Adrenal gland (tissue), 5 donors: ENCODE results near the gene MACROD2.

Source experiments
- CTCF ChIP-seq, 6 experiments: fragments of 450-650 bp in 4 of 6; fragments of 200-600 bp in 2 of 6; sonication (generic) in 1 of 6; IDR thresholded peaks; 1 replicate in 5 of 6; 2 replicates in 1 of 6; pipeline versions ENCODE4 v1.5.1 to v1.8.0; 2016 to 2021; ENCODE audit warnings: antibody characterized with exemption in 6 of 6, mild to moderate bottlenecking in 2 of 6, moderate library complexity in 1 of 6
- POLR2A ChIP-seq, 2 donors: fragments of 450-650 bp; IDR thresholded peaks; one replicate each; pipeline ENCODE4 v1.6.1; 2017; ENCODE audit warnings: antibody characterized with exemption in 2 of 2, mild to moderate bottlenecking in 2 of 2, moderate library complexity in 1 of 2
- donor health status: DM: no; HTN: no; CAD: no.

GRCh38 chr20:16035576-16035975, 2040.3 kb downstream of the MACROD2 start:
- TF ChIP-seq CTCF (IDR thresholded peaks at IDR 0.05) = no peak
- TF ChIP-seq POLR2A (IDR thresholded peaks at IDR 0.05) = no peak
